OCI-LY3 (cell line): Measurements from ENCODE around the gene SMTN.

Source experiments
- EZH2phosphoT487 ChIP-seq: fragments of 200-600 bp; shearing (Covaris generic); IDR thresholded peaks from 2 replicates; pipeline ENCODE4 v1.6.1; 2018; ENCODE audit warnings: antibody characterized with exemption, mixed run types, low read depth
- TF ChIP-seq, protein P1 (sequence below): fragments of 200-600, 300-600 bp; sonication (generic); IDR thresholded peaks from 2 replicates; pipeline ENCODE4 v1.5.1; 2014; ENCODE audit warnings: antibody characterized with exemption, low read length, low read depth

DNA sequence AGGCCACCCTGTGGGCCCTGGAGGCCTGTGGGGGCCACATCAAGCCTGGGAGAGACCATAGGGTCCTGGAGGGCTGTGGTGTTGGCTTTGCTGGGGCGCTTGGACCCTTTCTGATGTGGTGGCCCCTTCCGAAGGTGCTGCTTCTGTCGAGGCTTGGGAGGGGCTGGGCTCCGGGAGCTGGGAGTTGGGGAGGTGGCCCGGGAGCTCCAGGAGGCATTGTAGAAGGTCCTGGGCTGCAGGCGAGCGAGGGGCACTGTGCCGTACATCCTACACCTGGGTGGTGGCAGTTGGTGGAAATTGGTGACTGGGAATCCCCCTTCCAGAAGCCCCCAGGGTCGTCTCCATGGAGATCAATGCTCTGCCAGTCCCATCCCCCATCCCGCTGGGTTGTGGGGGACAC, 56.6 kb downstream of the SMTN start:
- TF ChIP-seq, protein P1, sequence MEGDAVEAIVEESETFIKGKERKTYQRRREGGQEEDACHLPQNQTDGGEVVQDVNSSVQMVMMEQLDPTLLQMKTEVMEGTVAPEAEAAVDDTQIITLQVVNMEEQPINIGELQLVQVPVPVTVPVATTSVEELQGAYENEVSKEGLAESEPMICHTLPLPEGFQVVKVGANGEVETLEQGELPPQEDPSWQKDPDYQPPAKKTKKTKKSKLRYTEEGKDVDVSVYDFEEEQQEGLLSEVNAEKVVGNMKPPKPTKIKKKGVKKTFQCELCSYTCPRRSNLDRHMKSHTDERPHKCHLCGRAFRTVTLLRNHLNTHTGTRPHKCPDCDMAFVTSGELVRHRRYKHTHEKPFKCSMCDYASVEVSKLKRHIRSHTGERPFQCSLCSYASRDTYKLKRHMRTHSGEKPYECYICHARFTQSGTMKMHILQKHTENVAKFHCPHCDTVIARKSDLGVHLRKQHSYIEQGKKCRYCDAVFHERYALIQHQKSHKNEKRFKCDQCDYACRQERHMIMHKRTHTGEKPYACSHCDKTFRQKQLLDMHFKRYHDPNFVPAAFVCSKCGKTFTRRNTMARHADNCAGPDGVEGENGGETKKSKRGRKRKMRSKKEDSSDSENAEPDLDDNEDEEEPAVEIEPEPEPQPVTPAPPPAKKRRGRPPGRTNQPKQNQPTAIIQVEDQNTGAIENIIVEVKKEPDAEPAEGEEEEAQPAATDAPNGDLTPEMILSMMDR, result no peak
- no peak for TF ChIP-seq EZH2phosphoT487
